Omental fat pad (tissue), 4 donors: ENCODE measurements around the gene ZNF225. TPM values are rescaled to one million over a fixed set of nuclear protein-coding genes. Genes with fewer than 3 reads are reported as not detected.

Experiments
- ATAC-seq: fragments of 150-250 bp; one replicate; pipeline ENCODE4 v1.9.1; 2016; ENCODE audit warnings: mild to moderate bottlenecking, moderate library complexity; ENCODE audit not compliant: low FRiP score
- DNase-seq: peaks from one replicate; pipeline ENCODE4 v3.0.0-alpha.2; 2019; ENCODE audit warnings: low spot score
- small RNA-seq: library from RNA; depleted of rRNA; stranded (forward); fragments of <200 nt; gene quantifications from one replicate; pipeline ENCODE3, GENCODE V24; 2016
- total RNA-seq, 4 donors: library from RNA; depleted of rRNA; stranded (reverse); fragments of >200 nt; gene quantifications; one replicate each; pipeline ENCODE4 v1.1.0, GENCODE V29; 2016
- TF ChIP-seq, protein P1 (sequence below), 3 donors: fragments of 450-650 bp; IDR thresholded peaks; one replicate each; pipeline ENCODE4 v1.5.1; 2016 to 2017; ENCODE audit warnings: antibody characterized with exemption in 3 of 3, mild to moderate bottlenecking in 3 of 3, moderate library complexity in 2 of 3

ZNF225 gene
- total RNA-seq, 4 donors from 2014 or later: 1.8 to 5.5 (median 2.7) TPM

DNA sequence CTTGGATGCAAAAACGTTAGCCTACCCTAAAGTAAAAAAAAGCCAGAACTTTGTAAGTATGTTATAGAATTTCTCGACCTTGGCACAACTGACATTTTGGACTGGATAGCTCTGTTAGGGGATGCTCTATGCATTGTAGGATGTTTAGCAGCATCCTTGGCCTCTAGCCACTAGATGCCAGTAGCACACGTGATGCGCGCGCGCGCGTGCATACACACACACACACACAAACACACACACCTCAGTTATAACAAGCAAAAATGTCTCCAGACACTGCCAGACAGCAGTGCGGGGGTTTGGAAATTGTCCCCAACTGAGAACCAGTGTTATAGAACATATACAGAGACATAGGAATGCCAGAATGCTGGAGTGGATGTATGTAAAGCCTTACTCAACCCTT is 68.9 kb downstream of the ZNF225 start:
- TF ChIP-seq, protein P1, sequence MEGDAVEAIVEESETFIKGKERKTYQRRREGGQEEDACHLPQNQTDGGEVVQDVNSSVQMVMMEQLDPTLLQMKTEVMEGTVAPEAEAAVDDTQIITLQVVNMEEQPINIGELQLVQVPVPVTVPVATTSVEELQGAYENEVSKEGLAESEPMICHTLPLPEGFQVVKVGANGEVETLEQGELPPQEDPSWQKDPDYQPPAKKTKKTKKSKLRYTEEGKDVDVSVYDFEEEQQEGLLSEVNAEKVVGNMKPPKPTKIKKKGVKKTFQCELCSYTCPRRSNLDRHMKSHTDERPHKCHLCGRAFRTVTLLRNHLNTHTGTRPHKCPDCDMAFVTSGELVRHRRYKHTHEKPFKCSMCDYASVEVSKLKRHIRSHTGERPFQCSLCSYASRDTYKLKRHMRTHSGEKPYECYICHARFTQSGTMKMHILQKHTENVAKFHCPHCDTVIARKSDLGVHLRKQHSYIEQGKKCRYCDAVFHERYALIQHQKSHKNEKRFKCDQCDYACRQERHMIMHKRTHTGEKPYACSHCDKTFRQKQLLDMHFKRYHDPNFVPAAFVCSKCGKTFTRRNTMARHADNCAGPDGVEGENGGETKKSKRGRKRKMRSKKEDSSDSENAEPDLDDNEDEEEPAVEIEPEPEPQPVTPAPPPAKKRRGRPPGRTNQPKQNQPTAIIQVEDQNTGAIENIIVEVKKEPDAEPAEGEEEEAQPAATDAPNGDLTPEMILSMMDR (IDR thresholded peaks at IDR 0.05): no peak
- DNase-seq: no peak
- ATAC-seq: no peak

Small RNAs within 50 kb of the gene (small RNA-seq; reads per million reads assigned to genes)
- not detected for gene RNU6-902P

Other genes starting within 250 kb of the ZNF225 start
- gene ZNF404, start 229.4 kb upstream of the ZNF225 start, total RNA-seq: 1 to 10 TPM in 2 of 4 donors, under 1 TPM in 2; 0.63 to 2.0 (median 1.3) TPM
- gene ZNF45, start 178.1 kb upstream of the ZNF225 start, total RNA-seq: 10 to 100 TPM in 2 of 4 donors, 1 to 10 TPM in 2; 5.4 to 17.2 (median 12.3) TPM
- 1 to 10 TPM; 2.2 to 6.8 (median 4.0) TPM for gene ZNF221, start 162.2 kb upstream of the ZNF225 start, total RNA-seq
- gene ZNF155, start 129.2 kb upstream of the ZNF225 start, total RNA-seq: 1 to 10 TPM; 5.0 to 8.2 (median 6.9) TPM
- 1 to 10 TPM; 1.7 to 5.7 (median 3.1) TPM for gene ZNF230, start 110.4 kb upstream of the ZNF225 start, total RNA-seq
- gene ZNF222, start 88.0 kb upstream of the ZNF225 start, total RNA-seq: 1 to 10 TPM; 1.9 to 3.7 (median 2.2) TPM
- gene ZNF223, start 61.4 kb upstream of the ZNF225 start, total RNA-seq: 1 to 10 TPM; 2.8 to 4.7 (median 3.1) TPM
- 1 to 10 TPM in 3 of 4 donors, under 1 TPM in 1; 0.65 to 3.0 (median 1.7) TPM for gene ZNF284, start 41.2 kb upstream of the ZNF225 start, total RNA-seq
- 10 to 100 TPM; 10.4 to 36.9 (median 17.5) TPM for gene ZNF224, start 19.0 kb upstream of the ZNF225 start, total RNA-seq
- 10 to 100 TPM in 1 of 4 donors, 1 to 10 TPM in 3; 4.8 to 11.3 (median 8.4) TPM for gene ZNF234, start 28.2 kb downstream of the ZNF225 start, total RNA-seq
- 10 to 100 TPM in 3 of 4 donors, 1 to 10 TPM in 1; 9.5 to 18.6 (median 14.3) TPM for gene ZNF226, start 51.7 kb downstream of the ZNF225 start, total RNA-seq
- 10 to 100 TPM in 2 of 4 donors, 1 to 10 TPM in 2; 6.6 to 17.7 (median 10.8) TPM for gene ZNF227, start 99.1 kb downstream of the ZNF225 start, total RNA-seq
- 1 to 10 TPM in 1 of 4 donors, under 1 TPM in 3; 0.19 to 1.1 (median 0.35) TPM for gene ZNF233, start 146.5 kb downstream of the ZNF225 start, total RNA-seq
- 1 to 10 TPM; 3.0 to 8.7 (median 4.3) TPM for gene ZNF235, start 191.6 kb downstream of the ZNF225 start, total RNA-seq
- 1 to 10 TPM; 2.0 to 6.0 (median 3.4) TPM for gene ZNF112, start 243.3 kb downstream of the ZNF225 start, total RNA-seq